Epithelial cell of prostate (primary cell): ENCODE data around the gene HSD17B8.

ENCODE experiments used
- DNase-seq: peaks from one replicate; pipeline ENCODE4 v3.0.0-alpha.2; 2011; ENCODE audit warnings: low read depth, low spot score
- H3K27ac ChIP-seq: fragments of 450-650 bp; 2 replicates; pipeline ENCODE4 v1.5.1; 2017; ENCODE audit warnings: mild to moderate bottlenecking

HSD17B8 gene

GRCh38 chr6:33171016-33171879 lies 33.2 kb upstream of the HSD17B8 start:
- DNase-seq = no peak
- H3K27ac ChIP-seq = no peak overlapping the region

GRCh38 chr6:33171880-33172687 lies 32.4 kb upstream of the HSD17B8 start:
- no peak for DNase-seq
- H3K27ac ChIP-seq = no peak overlapping the region

DNA sequence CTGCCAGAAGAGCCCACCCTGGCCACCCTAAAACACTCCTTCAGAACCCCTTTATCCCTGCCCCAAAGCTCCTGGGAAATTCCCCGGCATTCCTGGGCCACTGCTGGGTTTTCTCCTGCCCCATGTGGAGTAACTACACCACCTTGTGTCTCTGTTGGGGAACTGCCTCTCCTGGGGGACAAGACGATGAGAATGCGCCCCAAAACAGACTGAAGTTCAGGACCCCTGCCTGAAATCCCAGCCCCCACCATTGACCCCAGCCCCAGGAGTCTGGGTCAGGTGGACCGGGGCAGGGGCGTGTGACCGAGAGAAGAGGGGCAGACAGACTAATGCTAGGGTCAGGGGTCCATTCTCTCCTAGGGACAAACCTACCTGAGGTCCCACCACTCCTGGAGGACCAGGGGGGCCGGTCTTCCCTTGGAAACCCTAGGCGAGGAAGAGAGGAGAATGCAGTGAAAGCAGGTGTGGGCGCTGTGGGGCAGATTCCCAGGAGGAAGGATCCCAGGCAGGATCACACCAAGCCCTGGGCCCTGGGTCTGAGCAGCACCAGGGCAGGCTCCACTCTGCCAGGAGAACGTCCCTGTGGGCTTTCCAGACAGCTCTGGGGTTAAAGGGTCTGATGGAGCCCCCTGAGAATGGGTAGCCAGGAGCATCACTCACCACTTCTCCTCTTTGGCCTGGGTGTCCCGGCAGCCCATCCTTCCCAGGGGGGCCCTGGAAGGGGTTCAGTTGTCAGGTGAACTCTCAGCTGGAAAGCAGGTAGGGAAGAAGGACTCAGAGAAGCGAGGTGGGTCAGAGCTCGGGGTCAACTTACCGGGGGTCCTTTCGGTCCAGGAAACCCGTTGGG lies 31.5 kb upstream of the HSD17B8 start:
- DNase-seq = no peak
- H3K27ac ChIP-seq = no peak overlapping the region

DNA sequence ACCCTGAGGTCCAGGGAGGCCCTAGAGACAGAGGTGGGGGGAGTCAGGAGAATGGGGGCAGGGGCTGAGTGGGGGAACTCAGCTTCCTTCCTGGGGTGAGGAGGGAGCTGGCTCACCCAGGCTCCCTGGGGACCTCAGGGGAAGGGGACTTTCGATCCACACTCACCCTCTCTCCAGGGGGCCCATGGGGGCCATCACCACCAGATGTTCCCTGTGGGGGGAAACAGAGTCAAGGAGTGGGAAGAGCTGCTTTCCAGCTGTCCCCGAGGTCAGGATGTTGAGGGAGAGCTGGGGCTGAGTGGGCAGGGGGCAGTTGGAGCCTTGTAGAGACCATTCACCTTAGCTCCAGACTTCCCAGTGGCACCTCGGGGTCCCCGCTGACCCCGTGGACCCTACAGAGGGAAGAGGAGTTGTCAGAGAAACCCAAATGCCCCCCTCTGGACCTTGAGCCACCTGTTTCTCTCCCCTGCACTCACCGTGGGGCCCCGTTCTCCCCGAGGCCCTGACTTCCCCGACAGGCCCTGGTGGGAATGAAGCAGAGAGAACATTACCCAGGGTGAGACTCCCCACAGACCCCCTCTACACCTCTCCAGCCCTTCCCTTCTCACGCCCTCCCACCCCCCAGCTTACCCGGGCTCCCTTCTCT lies 30.8 kb upstream of the HSD17B8 start:
- H3K27ac ChIP-seq = no peak overlapping the region
- no peak for DNase-seq

DNA sequence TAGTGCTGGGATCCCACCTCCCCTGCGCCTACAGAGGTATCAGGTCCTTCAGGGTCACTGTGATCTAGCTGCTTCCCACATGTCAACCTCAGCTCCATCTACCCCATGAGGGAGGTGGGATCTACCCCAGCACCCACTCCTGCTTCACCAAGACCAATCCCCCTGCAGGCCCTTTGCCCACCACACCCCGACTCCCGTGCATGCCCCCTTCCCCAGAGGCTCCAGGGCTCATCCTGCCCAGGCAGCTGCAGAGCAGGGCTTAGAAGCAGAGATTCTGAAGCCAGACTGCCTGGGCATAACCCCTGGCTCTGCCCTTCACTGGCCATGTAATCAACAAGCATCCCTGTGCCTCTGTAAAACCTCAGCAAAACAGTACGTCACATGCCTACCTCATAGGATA lies 29.7 kb upstream of the HSD17B8 start:
- no peak for DNase-seq
- no peak overlapping the region for H3K27ac ChIP-seq

- DNase-seq = no peak
- no peak overlapping the region for H3K27ac ChIP-seq
Measured at GRCh38 chr6:33175436-33176069, 28.9 kb upstream of the HSD17B8 start.

DNA sequence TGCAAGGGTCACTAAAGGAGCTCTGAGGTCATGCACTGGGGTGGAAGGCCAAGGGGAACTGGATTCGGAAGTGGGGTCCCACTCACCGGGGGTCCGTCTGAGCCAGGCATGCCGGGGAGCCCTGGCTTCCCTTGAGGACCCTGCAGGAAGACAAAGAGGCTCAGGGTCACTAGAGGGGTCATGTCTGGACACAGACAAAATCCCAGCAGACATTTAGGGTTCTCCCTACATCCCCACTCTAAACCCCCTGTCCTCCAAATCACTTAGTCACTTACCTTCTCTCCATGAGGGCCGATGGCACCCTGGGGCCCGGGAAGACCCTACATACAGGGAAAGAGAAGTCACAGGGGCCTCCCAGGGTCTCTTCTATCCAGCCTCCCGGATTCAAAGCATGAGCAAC lies 27.5 kb upstream of the HSD17B8 start:
- no peak overlapping the region for H3K27ac ChIP-seq
- no peak for DNase-seq

DNA sequence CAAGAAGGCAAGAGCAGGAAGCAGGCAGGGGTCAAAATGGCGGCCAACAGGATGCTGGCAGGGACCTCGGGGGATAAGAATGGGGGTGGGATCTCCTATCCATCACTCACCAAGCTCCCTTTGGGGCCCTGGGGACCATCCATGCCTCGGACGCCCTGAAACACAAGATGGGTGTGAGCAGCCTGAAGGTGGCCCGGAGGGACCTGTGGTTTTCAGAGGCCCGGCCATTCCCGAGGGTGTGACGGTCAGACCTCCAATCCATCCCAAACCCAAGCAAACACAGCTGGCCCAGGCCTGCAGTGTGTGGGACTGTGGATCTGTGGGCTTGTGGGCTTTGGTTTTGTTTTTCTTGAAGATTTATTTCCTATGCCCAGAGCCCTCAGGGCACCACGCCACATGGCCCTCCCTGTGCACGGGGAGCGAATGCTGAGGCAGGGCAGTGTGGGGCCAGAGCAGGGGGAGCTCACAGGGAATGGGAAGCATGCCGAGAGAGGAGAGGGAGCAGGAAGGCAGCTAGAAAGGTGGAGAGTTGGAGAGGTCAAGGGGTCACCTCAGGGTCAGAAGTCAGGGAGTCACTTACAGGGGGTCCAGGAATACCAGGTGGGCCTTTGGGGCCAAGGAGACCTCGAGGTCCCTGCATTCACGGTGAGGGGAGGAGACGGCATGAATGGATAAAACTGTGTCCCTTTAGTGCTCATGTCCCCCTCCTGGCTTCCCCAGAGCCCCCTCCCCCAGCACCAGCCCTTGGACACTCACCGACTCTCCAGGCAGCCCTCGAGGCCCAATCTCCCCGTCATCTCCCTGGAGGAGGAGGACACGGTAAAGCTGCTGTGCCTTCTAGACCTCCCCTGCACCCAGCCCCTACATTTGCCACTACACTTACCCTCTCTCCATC lies 26.7 kb upstream of the HSD17B8 start:
- no peak for DNase-seq
- H3K27ac ChIP-seq = no peak overlapping the region

GRCh38 chr6:33178755-33179475 lies 25.5 kb upstream of the HSD17B8 start:
- no peak overlapping the region for H3K27ac ChIP-seq
- no peak for DNase-seq

- DNase-seq = no peak
- no peak overlapping the region for H3K27ac ChIP-seq
Measured at GRCh38 chr6:33181141-33181540, 23.3 kb upstream of the HSD17B8 start.

GRCh38 chr6:33183071-33183683 lies 21.3 kb upstream of the HSD17B8 start:
- no peak overlapping the region for H3K27ac ChIP-seq
- no peak for DNase-seq

GRCh38 chr6:33185190-33185589 lies 19.3 kb upstream of the HSD17B8 start:
- no peak for DNase-seq

GRCh38 chr6:33185654-33186187 lies 18.7 kb upstream of the HSD17B8 start:
- no peak overlapping the region for H3K27ac ChIP-seq
- no peak for DNase-seq

More at GRCh38 chr6:33185190-33185589, 19.3 kb upstream of the HSD17B8 start:
- no peak overlapping the region for H3K27ac ChIP-seq

GRCh38 chr6:33187809-33188208 lies 16.6 kb upstream of the HSD17B8 start:
- no peak overlapping the region for H3K27ac ChIP-seq

DNA sequence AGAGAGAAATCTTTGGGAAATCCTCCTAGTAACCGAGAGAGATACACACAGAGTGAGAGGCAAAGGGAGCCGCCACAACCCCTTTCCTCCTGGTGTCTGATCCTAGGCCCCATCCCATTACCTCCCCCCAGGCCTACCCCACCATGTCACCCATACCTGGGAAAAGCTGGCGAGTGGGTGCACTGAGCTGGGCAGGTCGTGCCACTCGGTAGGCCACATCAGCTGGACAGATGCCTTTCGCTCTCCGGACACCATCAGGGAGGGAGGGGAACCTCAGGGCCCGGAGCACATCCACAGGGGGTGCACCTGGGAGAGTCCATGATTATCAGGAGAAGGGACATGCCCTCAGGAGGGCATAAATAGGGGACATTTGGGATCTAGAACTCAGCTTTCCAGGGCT lies 15.3 kb upstream of the HSD17B8 start:
- no peak overlapping the region for H3K27ac ChIP-seq
- no peak for DNase-seq

More at GRCh38 chr6:33187809-33188208, 16.6 kb upstream of the HSD17B8 start:
- no peak for DNase-seq

GRCh38 chr6:33189625-33190448 lies 14.6 kb upstream of the HSD17B8 start:
- DNase-seq = no peak
- H3K27ac ChIP-seq = no peak overlapping the region
